ENCODE results near the gene MTR. TPM values are rescaled to one million over a fixed set of nuclear protein-coding genes. Genes with fewer than 3 reads are reported as not detected.
A peak's percentile ranks its signal among the peaks of the same experiment; 100 is the strongest.
"Not testable (repeated sequence)": the region's sequence is repeated elsewhere in the genome, so short reads cannot be mapped to it uniquely, and the experiment has no call there.

The MTR gene
- total RNA-seq, 4 donors from 2014 or later, result 43.2 to 78.3 (median 47.0) TPM

DNA sequence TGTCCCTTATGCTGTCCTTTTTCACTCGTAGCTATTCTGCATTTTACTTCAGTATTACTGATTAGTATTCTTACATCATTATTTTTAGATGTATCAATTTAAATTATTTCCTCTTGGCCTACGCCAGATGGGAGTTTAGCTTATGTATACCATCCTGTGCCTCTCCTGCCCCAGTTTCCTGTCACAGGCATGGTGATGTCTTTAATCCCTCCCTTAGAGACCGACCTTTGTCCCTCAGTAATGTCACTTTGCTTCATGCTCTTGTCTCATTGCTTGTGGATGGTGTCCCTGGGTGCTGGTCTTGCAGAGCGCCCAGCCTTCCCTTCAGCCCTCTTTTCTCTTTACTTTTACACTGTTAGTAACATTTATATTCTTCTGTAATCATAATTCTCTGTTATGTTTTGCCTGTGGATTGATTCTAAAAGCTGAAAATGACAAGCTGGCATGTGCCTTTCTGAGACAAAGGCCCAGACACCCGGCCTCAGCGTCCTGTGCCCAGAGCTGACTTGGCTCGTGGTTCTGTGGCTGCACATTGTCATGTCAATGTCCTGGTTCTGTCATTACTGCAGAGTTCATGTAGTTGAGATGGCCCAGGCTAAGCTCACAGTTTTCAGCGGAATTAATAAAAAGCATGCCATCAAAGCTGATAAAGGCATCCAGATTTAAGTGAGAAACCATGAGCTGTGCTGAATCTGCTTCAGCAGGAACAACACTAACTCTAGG, 100.7 kb downstream of the MTR start:
- no peaks in the 10 kb centered on the region for H3K9me3 ChIP-seq

DNA sequence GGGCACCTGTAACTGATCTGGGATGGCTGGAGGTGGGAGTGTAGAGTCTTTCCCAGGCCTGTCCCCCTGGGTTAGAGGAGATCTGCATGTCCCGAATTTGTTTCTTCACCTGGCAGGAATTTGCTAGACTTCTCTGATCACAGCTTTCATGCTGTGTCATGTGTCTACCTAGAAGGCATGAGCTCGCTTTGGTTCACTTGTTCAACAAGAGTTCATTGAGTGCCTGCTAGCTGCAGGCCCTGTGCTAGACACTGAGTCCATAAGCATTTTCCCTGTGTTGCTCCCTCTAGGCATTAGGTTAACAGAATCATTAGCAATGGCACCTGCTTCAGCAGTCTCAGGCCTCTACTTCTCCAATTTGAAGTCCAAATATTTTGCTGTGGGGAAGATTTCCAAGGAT, 101.6 kb downstream of the MTR start:
- H3K4me1 ChIP-seq, result peaks cover 10 to 13% of the 10 kb centered on the region in 2 donors
- TF ChIP-seq POLR2A (IDR thresholded peaks at IDR 0.05) (no peak), CTCF (IDR thresholded peaks at IDR 0.05) (no peak)
- no peaks in the 10 kb centered on the region for H3K9me3 ChIP-seq

More for the DNA sequence above, 100.7 kb downstream of the MTR start:
- Histone ChIP-seq H3K36me3 (peaks cover 36 to 46% of the 10 kb centered on the region in 2 donors), H3K4me3 (replicated peaks in 1 of 3) (no peak overlapping the region), H3K27ac (peak overlapping the region; percentile 68 to 79 (median 72)), H3K4me1 (peaks cover 10 to 13% of the 10 kb centered on the region in 2 donors), H3K27me3 (no peaks in the 10 kb centered on the region)
- no peak for DNase-seq
- 89 to 93% methylated on average over 8 of the region's 8 CpGs for WGBS, 2 donors
- intact Hi-C loops (cut with DNase I), result no loop called here
- TF ChIP-seq POLR2A (IDR thresholded peaks at IDR 0.05) (no peak), CTCF (IDR thresholded peaks at IDR 0.05) (no peak)

GRCh38 chr1:236904892-236905741, 110.0 kb downstream of the MTR start:
- no peak for DNase-seq
- Histone ChIP-seq H3K27me3 (no peaks in the 10 kb centered on the region), H3K9me3 (no peaks in the 10 kb centered on the region), H3K36me3 (peaks cover 8 to 9% of the 10 kb centered on the region in 2 donors), H3K4me3 (replicated peaks in 1 of 3) (no peak overlapping the region), H3K4me1 (no peaks in the 10 kb centered on the region), H3K27ac (no peak overlapping the region)
- intact Hi-C loops (cut with DNase I), result no loop called here
- no peak for TF ChIP-seq CTCF (IDR thresholded peaks at IDR 0.05)
- no peak for TF ChIP-seq POLR2A (IDR thresholded peaks at IDR 0.05)
- WGBS, 2 donors, result 88 to 96% methylated on average over 5 of the region's 5 CpGs

More for the DNA sequence above, 101.6 kb downstream of the MTR start:
- Histone ChIP-seq H3K36me3 (peaks cover 32 to 44% of the 10 kb centered on the region in 2 donors), H3K27ac (peak overlapping the region; percentile 68 to 79 (median 72)), H3K27me3 (no peaks in the 10 kb centered on the region), H3K4me3 (replicated peaks in 1 of 3) (no peak overlapping the region)
- 48 to 58% methylated on average over 2 of the region's 2 CpGs for WGBS, 2 donors
- intact Hi-C loops (cut with DNase I), result no loop called here
- peak; percentile 61 to 64 for DNase-seq

- Histone ChIP-seq H3K27ac (no peak overlapping the region), H3K4me3 (replicated peaks in 1 of 3) (no peak overlapping the region), H3K27me3 (no peaks in the 10 kb centered on the region), H3K36me3 (no peaks in the 10 kb centered on the region), H3K9me3 (no peaks in the 10 kb centered on the region), H3K4me1 (no peaks in the 10 kb centered on the region)
- intact Hi-C loops (cut with DNase I), result no loop called here
- WGBS, 2 donors, result 66 to 72% methylated on average over 7 of the region's 7 CpGs
- no peak for DNase-seq
- TF ChIP-seq CTCF (IDR thresholded peaks at IDR 0.05) (no peak), POLR2A (IDR thresholded peaks at IDR 0.05) (no peak)
Observed at GRCh38 chr1:236907205-236907604, 112.1 kb downstream of the MTR start.

DNA sequence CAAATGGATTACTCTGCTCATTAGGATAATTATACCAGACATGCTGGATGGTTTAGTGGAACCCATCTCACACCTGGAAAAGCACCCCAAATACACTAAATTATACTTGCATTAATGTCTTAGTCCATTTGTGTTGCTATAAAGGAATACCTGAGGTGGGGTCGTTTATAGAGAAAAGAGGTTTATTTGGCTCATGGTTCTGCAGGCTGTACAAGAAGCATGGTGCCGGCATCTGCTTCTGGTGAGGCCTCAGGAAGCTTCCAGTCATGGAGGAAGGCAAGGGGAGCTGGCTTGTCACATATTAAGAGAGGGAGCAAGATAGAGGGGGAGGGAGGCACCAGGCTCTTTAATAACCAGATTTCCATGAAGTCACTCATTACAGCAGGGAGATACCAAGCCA, 113.6 kb downstream of the MTR start:
- intact Hi-C loops (cut with DNase I), result no loop called here
- H3K27ac ChIP-seq, result no peak overlapping the region
- 84 to 86% methylated on average over 2 of the region's 2 CpGs for WGBS, 2 donors

DNA sequence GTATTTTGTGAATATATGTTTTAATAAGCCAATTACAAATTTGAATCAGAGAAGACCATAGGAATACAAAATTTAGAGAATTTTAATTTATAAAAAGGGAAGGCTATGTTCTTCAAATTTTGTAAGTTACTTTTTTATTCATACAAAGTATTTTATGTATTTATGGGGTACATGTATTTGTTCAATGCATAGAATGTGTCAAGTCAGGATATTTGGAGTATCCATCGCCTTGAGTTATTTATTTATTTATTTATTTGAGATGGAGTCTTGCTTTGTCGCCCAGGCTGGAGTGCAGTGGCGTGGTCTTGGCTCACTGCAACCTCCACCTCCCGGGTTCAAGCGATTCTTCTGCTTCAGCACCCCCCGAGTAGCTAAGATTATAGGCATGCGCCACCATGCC, 116.0 kb downstream of the MTR start:
- intact Hi-C loops (cut with DNase I); H3K4me1 ChIP-seq; H3K27me3 ChIP-seq; H3K27ac ChIP-seq; H3K9me3 ChIP-seq; H3K36me3 ChIP-seq; DNase-seq; H3K4me3 ChIP-seq (replicated peaks in 1 of 3): not testable (repeated sequence)
- 92 to 94% methylated on average over 7 of the region's 7 CpGs for WGBS, 2 donors

More for the DNA sequence above, 113.6 kb downstream of the MTR start:
- Histone ChIP-seq H3K4me3 (replicated peaks in 1 of 3) (no peak overlapping the region), H3K36me3 (no peaks in the 10 kb centered on the region), H3K9me3 (no peaks in the 10 kb centered on the region), H3K27me3 (no peaks in the 10 kb centered on the region), H3K4me1 (no peaks in the 10 kb centered on the region)
- TF ChIP-seq POLR2A (IDR thresholded peaks at IDR 0.05) (no peak), CTCF (IDR thresholded peaks at IDR 0.05) (no peak)
- no peak for DNase-seq

Data from thyroid gland (tissue), 4 donors.